ENCODE data around the gene ARSI.

The ARSI gene

DNA sequence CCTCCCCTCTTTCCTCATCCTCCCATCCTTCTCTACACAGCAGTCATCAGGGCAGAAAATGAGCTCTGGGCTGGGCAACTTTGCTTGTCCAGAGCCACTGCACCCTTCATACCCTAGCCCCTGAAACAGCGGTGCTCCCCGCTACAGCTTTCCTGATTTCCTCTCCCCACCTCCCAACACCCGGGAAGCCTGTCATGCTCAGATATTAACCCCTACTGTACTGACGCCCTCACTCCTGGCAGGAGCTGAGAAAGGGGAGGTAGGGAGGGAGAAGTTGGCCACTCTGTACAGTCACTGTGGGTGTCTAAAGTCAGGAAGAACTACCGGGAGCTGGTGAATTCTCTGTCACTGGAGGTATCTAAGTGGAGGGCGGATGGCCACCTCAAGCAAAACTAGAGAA lies 13.9 kb downstream of the ARSI start:
- Histone ChIP-seq H3K9me2 (replicated peaks; ENCODE audit: control insufficient read depth, low read length) (no peaks in the 10 kb centered on the region), H3K4me2 (ENCODE audit: low read length) (no peak overlapping the region), H3K4me3 (ENCODE audit: low read length) (no peak overlapping the region), H3K4me1 (ENCODE audit: control insufficient read depth, low read length) (no peaks in the 10 kb centered on the region), H3K79me2 (ENCODE audit: control insufficient read depth, low read length) (no peaks in the 10 kb centered on the region), H4K20me1 (ENCODE audit: control insufficient read depth, insufficient read depth, low read depth, low read length) (no peaks in the 10 kb centered on the region), H3K27ac (ENCODE audit: low read depth, low read length) (no peak overlapping the region), H3K36me3 (ENCODE audit: control insufficient read depth, low read length) (no peaks in the 10 kb centered on the region), H3F3A (ENCODE audit: control insufficient read depth, insufficient read depth) (no peaks in the 10 kb centered on the region), H3K27me3 (ENCODE audit: control insufficient read depth, low read length) (no peaks in the 10 kb centered on the region), H3K9me3 (ENCODE audit: control insufficient read depth, insufficient read depth, low read length) (no peaks in the 10 kb centered on the region)
- TF ChIP-seq, protein P1, sequence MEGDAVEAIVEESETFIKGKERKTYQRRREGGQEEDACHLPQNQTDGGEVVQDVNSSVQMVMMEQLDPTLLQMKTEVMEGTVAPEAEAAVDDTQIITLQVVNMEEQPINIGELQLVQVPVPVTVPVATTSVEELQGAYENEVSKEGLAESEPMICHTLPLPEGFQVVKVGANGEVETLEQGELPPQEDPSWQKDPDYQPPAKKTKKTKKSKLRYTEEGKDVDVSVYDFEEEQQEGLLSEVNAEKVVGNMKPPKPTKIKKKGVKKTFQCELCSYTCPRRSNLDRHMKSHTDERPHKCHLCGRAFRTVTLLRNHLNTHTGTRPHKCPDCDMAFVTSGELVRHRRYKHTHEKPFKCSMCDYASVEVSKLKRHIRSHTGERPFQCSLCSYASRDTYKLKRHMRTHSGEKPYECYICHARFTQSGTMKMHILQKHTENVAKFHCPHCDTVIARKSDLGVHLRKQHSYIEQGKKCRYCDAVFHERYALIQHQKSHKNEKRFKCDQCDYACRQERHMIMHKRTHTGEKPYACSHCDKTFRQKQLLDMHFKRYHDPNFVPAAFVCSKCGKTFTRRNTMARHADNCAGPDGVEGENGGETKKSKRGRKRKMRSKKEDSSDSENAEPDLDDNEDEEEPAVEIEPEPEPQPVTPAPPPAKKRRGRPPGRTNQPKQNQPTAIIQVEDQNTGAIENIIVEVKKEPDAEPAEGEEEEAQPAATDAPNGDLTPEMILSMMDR (IDR thresholded peaks at IDR 0.05; ENCODE audit: low read depth, low read length, poor library complexity, severe bottlenecking) = no peak
- TF ChIP-seq EZH2phosphoT487 (IDR thresholded peaks at IDR 0.05; ENCODE audit: borderline replicate concordance, low read length) = no peak

DNA sequence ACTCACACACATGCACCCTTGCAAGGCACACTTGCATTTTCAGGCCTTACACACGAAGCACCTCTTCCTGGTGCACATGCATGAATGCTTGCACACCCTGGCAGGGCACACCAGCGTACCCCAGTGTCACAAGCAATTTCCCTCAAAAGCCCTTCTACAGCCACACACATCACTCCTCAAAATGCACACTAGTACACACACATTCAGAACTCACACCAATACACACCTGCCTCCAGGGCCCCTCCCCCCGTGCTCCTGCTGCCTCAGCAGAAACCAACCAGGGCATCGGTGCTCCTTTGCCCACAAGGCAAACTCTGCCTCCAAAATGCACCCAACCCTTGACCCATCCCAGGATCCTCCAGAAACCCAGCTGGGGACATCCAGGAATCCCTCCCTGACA lies 14.3 kb downstream of the ARSI start:
- H3K4me3 ChIP-seq (ENCODE audit: low read length) = no peak overlapping the region
- H3K4me1 ChIP-seq (ENCODE audit: control insufficient read depth, low read length) = no peaks in the 10 kb centered on the region
- H3K27me3 ChIP-seq (ENCODE audit: control insufficient read depth, low read length) = 0 out of 2 replicates have a peak, but pooled peaks cover 2% of the 10 kb centered on the region
- H3K9me2 ChIP-seq (replicated peaks; ENCODE audit: control insufficient read depth, low read length) = no peaks in the 10 kb centered on the region
- TF ChIP-seq, protein P1 (IDR thresholded peaks at IDR 0.05; ENCODE audit: low read depth, low read length, poor library complexity, severe bottlenecking) = no peak
- TF ChIP-seq EZH2phosphoT487 (IDR thresholded peaks at IDR 0.05; ENCODE audit: borderline replicate concordance, low read length) = no peak
- H3K9me3 ChIP-seq (ENCODE audit: control insufficient read depth, insufficient read depth, low read length) = no peaks in the 10 kb centered on the region
- H3K79me2 ChIP-seq (ENCODE audit: control insufficient read depth, low read length) = no peaks in the 10 kb centered on the region
- H3K36me3 ChIP-seq (ENCODE audit: control insufficient read depth, low read length) = no peaks in the 10 kb centered on the region
- no peak overlapping the region for H3K4me2 ChIP-seq (ENCODE audit: low read length)
- H4K20me1 ChIP-seq (ENCODE audit: control insufficient read depth, insufficient read depth, low read depth, low read length) = no peaks in the 10 kb centered on the region
- no peaks in the 10 kb centered on the region for H3F3A ChIP-seq (ENCODE audit: control insufficient read depth, insufficient read depth)
- no peak overlapping the region for H3K27ac ChIP-seq (ENCODE audit: low read depth, low read length)

DNA sequence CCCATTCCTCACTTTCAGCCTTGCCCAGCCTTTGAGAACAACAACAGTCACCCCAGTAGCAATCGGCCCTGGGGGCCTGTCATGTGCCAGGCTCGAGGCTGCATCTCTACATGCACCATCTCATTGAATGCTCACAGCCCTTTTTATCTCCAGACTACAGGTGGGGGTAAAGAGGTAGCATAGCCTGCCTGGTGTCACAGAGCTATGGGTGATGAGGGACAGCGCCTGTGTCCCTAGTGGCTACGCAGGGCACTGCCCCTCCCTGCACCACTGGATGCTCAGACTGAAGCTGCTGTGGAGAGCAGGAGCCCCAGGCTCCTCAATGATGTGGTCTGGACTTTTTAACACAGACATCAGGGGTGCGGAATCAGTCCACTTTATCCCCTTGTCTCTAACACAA lies 15.9 kb downstream of the ARSI start:
- Histone ChIP-seq H3K4me3 (ENCODE audit: low read length) (no peak overlapping the region), H3K9me3 (ENCODE audit: control insufficient read depth, insufficient read depth, low read length) (no peaks in the 10 kb centered on the region), H3K4me1 (ENCODE audit: control insufficient read depth, low read length) (no peaks in the 10 kb centered on the region), H3K79me2 (ENCODE audit: control insufficient read depth, low read length) (no peaks in the 10 kb centered on the region), H3K9me2 (replicated peaks; ENCODE audit: control insufficient read depth, low read length) (no peaks in the 10 kb centered on the region), H3F3A (ENCODE audit: control insufficient read depth, insufficient read depth) (no peaks in the 10 kb centered on the region), H3K36me3 (ENCODE audit: control insufficient read depth, low read length) (no peaks in the 10 kb centered on the region), H3K27me3 (ENCODE audit: control insufficient read depth, low read length) (0 out of 2 replicates have a peak, but pooled peaks cover 2% of the 10 kb centered on the region), H4K20me1 (ENCODE audit: control insufficient read depth, insufficient read depth, low read depth, low read length) (no peaks in the 10 kb centered on the region), H3K27ac (ENCODE audit: low read depth, low read length) (no peak overlapping the region), H3K4me2 (ENCODE audit: low read length) (no peak overlapping the region)
- TF ChIP-seq, protein P1 (IDR thresholded peaks at IDR 0.05; ENCODE audit: low read depth, low read length, poor library complexity, severe bottlenecking) = peak; percentile 26
- TF ChIP-seq EZH2phosphoT487 (IDR thresholded peaks at IDR 0.05; ENCODE audit: borderline replicate concordance, low read length) = no peak
